ENCODE measurements around the gene LY6G6F. TPM values are rescaled to one million over a fixed set of nuclear protein-coding genes. Genes with fewer than 3 reads are reported as not detected.

The LY6G6F gene
- total and polyA plus RNA-seq, 2 donors (not counting 1 experiment from before 2014, with no cell fraction given), result not detected

GRCh38 chr6:31719001-31719400 lies 12.3 kb downstream of the LY6G6F start:
- Histone ChIP-seq H3K36me3 (replicated peaks in 1 of 2; ENCODE audit: control extremely low read depth in 1 of 2, control insufficient read depth in 1 of 2, extremely low read depth in 1 of 2, insufficient read depth in 2 of 2, low read length in 1 of 2) (no peaks in the 10 kb centered on the region), H2AFZ (ENCODE audit: insufficient read depth, low read depth, low read length, poor library complexity, severe bottlenecking) (no peak overlapping the region), H3K27ac (ENCODE audit: low read length in 2 of 2) (no peak overlapping the region), H3K4me2 (replicated peaks; ENCODE audit: low read depth, low read length, poor library complexity, severe bottlenecking) (no peak overlapping the region), H3K9me3 (ENCODE audit: control extremely low read depth in 1 of 3, control insufficient read depth in 2 of 3, insufficient read depth in 1 of 3, low read length in 2 of 3) (no peaks in the 10 kb centered on the region), H4K20me1 (ENCODE audit: control insufficient read depth, insufficient read depth, low read length, poor library complexity, severe bottlenecking) (no peaks in the 10 kb centered on the region), H3K4me1 (ENCODE audit: control insufficient read depth in 2 of 2, insufficient read depth in 2 of 2, low read length in 2 of 2) (peaks cover 7 to 12% of the 10 kb centered on the region in 2 donors), H3K79me2 (ENCODE audit: control insufficient read depth, insufficient read depth, low read length) (no peaks in the 10 kb centered on the region), H3K9ac (ENCODE audit: low read length) (no peak overlapping the region), H3K4me3 (ENCODE audit: control extremely low read depth in 1 of 5, extremely low read depth in 1 of 5, insufficient read depth in 1 of 5, low read depth in 2 of 5, low read length in 4 of 5) (no peak overlapping the region), H3K27me3 (replicated peaks in 1 of 4; ENCODE audit: control extremely low read depth in 1 of 4, control insufficient read depth in 3 of 4, insufficient read depth in 4 of 4, low read length in 3 of 4) (no peaks in the 10 kb centered on the region)
- H3K27me3 Mint-ChIP-seq, result no peaks in the 10 kb centered on the region
- 94% methylated on average over 6 of the region's 6 CpGs for WGBS (ENCODE audit: insufficient coverage)
- intact Hi-C loops (cut with micrococcal nuclease), result no loop called here
- no peak overlapping the region for H3K4me3 Mint-ChIP-seq
- no peak for DNase-seq
- POLR2A ChIA-PET, result no interaction called here
- no peak for ATAC-seq (ENCODE audit: low read depth)
- H3K4me1 Mint-ChIP-seq, result peaks cover 12% of the 10 kb centered on the region
- TF ChIP-seq EZH2 (IDR thresholded peaks at IDR 0.05; ENCODE audit: borderline replicate concordance, insufficient read depth, low read depth, low read length, poor library complexity, severe bottlenecking), result no peak
- TF ChIP-seq, protein P1, sequence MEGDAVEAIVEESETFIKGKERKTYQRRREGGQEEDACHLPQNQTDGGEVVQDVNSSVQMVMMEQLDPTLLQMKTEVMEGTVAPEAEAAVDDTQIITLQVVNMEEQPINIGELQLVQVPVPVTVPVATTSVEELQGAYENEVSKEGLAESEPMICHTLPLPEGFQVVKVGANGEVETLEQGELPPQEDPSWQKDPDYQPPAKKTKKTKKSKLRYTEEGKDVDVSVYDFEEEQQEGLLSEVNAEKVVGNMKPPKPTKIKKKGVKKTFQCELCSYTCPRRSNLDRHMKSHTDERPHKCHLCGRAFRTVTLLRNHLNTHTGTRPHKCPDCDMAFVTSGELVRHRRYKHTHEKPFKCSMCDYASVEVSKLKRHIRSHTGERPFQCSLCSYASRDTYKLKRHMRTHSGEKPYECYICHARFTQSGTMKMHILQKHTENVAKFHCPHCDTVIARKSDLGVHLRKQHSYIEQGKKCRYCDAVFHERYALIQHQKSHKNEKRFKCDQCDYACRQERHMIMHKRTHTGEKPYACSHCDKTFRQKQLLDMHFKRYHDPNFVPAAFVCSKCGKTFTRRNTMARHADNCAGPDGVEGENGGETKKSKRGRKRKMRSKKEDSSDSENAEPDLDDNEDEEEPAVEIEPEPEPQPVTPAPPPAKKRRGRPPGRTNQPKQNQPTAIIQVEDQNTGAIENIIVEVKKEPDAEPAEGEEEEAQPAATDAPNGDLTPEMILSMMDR (IDR thresholded peaks at IDR 0.05), result no peak
- H3K9me3 Mint-ChIP-seq (ENCODE audit: insufficient read depth), result no peaks in the 10 kb centered on the region
- CTCF ChIA-PET, result no interaction called here
- H3K27ac Mint-ChIP-seq, result no peak overlapping the region

GRCh38 chr6:31720196-31720770 lies 13.6 kb downstream of the LY6G6F start:
- no peaks in the 10 kb centered on the region for H3K9me3 Mint-ChIP-seq (ENCODE audit: insufficient read depth)
- TF ChIP-seq, protein P1 (IDR thresholded peaks at IDR 0.05), result no peak
- no peak for TF ChIP-seq EZH2 (IDR thresholded peaks at IDR 0.05; ENCODE audit: borderline replicate concordance, insufficient read depth, low read depth, low read length, poor library complexity, severe bottlenecking)
- intact Hi-C loops (cut with micrococcal nuclease), result no loop called here
- ChIA-PET POLR2A (no interaction called here), CTCF (interaction anchor here (0.6 kb wide), 1 partner anchor 41 kb away, joined by 3 read pairs; no protein-coding TSS in a partner anchor)
- Histone ChIP-seq H3K27me3 (replicated peaks in 1 of 4; ENCODE audit: control extremely low read depth in 1 of 4, control insufficient read depth in 3 of 4, insufficient read depth in 4 of 4, low read length in 3 of 4) (no peaks in the 10 kb centered on the region), H3K79me2 (ENCODE audit: control insufficient read depth, insufficient read depth, low read length) (no peaks in the 10 kb centered on the region), H3K9me3 (ENCODE audit: control extremely low read depth in 1 of 3, control insufficient read depth in 2 of 3, insufficient read depth in 1 of 3, low read length in 2 of 3) (no peaks in the 10 kb centered on the region), H2AFZ (ENCODE audit: insufficient read depth, low read depth, low read length, poor library complexity, severe bottlenecking) (no peak overlapping the region), H3K27ac (ENCODE audit: low read length in 2 of 2) (no peak overlapping the region), H3K9ac (ENCODE audit: low read length) (no peak overlapping the region), H3K4me3 (ENCODE audit: control extremely low read depth in 1 of 5, extremely low read depth in 1 of 5, insufficient read depth in 1 of 5, low read depth in 2 of 5, low read length in 4 of 5) (no peak overlapping the region), H3K4me1 (ENCODE audit: control insufficient read depth in 2 of 2, insufficient read depth in 2 of 2, low read length in 2 of 2) (peaks cover 7 to 12% of the 10 kb centered on the region in 2 donors), H4K20me1 (ENCODE audit: control insufficient read depth, insufficient read depth, low read length, poor library complexity, severe bottlenecking) (no peaks in the 10 kb centered on the region), H3K4me2 (replicated peaks; ENCODE audit: low read depth, low read length, poor library complexity, severe bottlenecking) (no peak overlapping the region), H3K36me3 (replicated peaks in 1 of 2; ENCODE audit: control extremely low read depth in 1 of 2, control insufficient read depth in 1 of 2, extremely low read depth in 1 of 2, insufficient read depth in 2 of 2, low read length in 1 of 2) (no peaks in the 10 kb centered on the region)
- ATAC-seq (ENCODE audit: low read depth), result no peak
- DNase-seq, result no peak
- 97% methylated on average over 4 of the region's 5 CpGs for WGBS (ENCODE audit: insufficient coverage)
- H3K27me3 Mint-ChIP-seq, result no peaks in the 10 kb centered on the region
- no peak overlapping the region for H3K27ac Mint-ChIP-seq
- no peak overlapping the region for H3K4me3 Mint-ChIP-seq
- peaks cover 19% of the 10 kb centered on the region for H3K4me1 Mint-ChIP-seq
